Activated gamma-delta T cell treated with anti-CD3 and anti-CD28 coated beads, Interleukin-2, amount 50 U/mL, for 16 hours (primary cell): ENCODE measurements around the gene SLC22A17.

Experiments used
- DNase-seq: peaks from one replicate; pipeline ENCODE4 v3.0.0-alpha.2; 2020; ENCODE audit warnings: low read depth

Gene SLC22A17

DNA sequence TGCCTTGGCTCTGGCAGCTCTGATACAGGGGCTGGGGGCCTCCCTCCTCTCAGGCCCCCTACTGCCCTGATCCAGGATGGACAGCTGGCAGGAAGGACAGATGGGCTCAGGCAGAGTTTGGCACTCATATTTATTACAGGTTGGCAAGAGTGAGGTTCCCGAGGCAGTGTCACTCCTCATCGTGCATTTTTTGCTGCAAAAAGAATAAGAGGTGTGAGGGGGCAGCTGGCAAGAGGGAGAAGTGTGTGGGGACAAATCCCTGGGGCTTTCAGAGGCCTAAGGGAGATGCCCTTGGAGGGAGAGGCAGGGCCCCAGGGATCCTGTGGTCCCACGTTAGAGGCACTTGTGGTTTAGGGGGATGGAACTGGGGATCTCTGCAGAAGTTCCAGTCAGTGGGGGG, 29.2 kb upstream of the SLC22A17 start:
- no peak for DNase-seq

- DNase-seq: no peak
Measured at GRCh38 chr14:23380976-23381375, 28.3 kb upstream of the SLC22A17 start.

DNA sequence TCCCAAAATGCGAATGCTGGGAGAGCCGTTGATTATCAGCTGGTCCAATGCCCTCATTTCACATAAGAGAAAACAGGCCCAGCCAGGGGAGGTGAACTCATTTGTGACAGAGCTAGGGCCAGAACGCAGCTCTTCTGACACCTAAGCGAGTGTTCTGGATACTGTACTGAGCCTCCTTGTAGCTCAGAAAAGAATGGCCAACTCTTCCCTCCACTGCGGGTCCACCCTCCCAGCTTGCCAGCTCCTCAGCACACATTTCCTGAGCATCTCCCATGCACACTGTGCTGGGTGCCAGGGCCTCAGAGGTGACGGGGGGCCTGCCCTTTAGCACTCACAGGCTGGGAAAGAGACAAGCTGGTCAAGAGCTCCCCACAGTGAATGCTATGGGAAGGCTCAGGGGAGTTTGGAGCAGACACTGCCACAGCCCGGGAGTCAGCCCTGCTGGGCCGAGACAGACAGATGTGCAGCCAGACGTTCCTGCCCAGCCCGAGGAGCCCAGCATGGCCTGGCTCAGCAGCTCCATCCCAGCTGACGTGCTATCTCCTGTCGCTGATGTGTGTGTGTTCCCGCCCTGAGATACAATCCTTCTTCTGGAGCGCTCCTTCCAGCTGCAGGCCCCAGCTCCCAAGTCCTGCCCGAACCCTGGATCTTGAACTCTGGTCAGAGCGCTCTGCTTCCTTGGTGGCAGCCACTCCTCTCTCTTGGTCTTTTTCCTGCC, 27.7 kb upstream of the SLC22A17 start:
- DNase-seq: no peak

DNA sequence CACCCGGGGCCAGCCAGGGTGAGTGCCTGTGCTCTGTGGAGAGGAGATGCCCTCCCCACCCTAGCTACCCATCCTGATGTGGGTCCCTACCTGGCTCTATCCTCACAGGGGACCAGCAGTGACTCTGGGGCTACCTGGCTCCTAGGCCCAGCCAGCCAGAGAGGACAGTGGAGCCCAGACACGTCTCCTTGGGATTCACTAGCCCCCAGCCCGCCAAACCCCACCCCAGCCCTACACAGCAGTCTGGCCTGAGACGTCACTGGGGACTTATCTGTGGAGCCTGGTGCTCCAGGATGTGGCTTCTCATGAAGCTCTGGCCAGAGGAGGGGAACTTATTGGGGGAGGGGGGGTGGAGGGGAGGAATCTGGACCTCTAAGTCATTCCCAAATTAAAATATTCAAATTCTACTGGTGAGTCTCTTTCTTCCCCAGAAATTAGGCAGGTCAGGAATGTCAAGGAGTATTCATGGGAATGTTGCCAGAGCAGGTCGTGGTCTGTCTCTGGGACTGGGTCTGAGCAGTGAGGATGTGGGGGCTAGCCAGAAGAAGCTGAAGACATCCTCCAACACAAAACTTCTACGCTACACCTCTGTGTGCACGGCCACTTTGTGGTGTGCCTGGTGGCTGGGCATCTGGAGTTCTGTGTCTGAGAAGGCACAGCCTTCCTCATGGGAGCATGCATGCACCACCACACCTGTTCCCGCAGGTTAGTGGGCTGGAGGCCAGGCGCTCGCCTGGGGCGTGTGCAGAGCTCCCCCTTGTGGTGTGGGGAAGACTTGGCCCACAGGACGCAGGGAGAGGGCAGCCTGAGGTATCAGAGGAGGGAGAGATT, 26.9 kb upstream of the SLC22A17 start:
- DNase-seq: peak; percentile 46

DNA sequence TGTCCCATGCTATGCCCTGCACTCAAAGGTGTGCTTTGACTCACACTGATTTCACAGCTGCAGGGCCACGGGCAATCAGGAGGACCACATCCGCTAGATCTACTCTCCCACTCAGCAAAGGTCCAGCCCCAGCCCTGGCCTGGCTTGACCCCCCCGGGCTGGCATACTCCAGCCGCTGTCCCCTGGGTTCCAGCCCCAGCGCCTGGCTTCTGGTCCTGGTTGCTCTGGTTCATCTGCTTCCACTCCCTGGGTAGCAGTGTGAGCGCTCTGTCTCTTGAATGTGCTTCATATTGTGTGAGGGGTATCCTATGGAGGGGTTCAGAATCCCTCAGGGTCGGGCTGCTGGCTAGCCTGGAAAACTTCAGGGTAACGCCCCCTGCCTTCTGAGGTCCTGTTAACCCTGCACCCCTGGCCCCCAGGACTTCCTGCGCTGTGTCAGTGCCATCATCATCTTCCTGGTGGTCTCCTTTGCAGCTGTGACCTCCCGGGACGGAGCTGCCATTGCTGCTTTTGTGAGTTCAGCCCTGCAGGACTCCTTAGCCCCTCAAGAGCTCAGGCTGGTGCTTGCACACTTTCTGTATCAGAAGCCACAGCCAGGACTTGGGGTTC, 26.0 kb upstream of the SLC22A17 start:
- DNase-seq: no peak

DNA sequence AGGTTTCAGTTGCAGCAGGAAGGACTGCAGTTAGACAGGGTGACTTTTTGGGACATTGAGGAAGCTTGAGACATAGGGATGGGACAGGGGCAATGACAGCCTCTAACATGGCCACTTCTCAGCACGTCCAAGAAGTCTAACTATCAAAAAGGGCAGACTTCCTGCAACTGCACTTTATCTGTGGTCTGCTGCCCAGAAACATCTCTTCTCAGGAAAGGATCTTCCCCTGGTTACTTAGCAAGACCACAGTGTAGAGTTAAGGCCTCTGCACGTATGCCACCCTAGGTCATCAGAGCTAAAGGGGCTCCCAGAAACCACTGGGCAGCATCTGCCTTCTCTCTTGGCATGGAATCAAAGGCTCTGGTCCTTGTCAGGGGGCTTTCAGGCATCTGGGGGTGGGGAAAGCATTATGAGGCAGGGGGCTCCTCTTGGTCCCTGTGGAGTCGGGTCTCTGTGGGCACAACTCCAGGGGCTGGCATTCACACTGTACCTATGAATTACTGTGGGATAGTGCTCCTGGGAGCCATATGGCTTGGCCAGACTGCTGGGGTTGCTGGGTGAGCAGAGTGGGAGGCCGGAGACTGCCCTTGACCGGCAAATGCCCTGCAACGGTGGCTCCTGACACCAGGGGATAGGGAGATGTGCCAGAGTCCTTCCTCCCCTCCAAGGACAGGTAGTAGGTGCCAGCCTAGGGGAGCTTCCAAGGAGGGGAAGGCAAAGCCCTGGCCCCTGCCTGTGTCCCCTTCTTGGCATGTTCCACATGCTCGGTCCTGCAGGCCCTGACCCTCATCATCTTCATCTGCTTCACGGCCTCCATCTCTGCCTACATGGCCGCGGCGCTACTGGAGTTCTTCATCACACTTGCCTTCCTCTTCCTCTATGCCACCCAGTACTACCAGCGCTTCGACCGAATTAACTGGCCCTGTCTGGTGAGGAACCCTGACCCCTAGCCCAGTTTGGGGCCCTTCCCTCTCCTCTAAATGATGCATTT, 25.2 kb upstream of the SLC22A17 start:
- DNase-seq: no peak

DNA sequence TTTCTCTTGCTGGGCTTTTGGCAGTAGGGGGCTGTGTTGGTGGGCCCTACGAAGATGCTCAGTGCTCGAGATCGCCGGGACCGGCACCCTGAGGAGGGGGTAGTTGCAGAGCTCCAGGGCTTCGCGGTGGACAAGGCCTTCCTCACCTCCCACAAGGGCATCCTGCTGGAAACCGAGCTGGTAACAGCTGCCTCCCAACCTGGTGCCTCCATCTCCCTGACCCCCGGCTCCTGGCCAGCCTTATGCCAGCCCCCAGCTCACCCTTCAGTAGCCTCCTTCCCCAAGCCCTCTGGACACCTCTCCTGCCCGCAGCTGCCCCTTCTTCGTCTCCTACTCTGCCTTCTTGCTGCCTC, 24.5 kb upstream of the SLC22A17 start:
- no peak for DNase-seq

DNA sequence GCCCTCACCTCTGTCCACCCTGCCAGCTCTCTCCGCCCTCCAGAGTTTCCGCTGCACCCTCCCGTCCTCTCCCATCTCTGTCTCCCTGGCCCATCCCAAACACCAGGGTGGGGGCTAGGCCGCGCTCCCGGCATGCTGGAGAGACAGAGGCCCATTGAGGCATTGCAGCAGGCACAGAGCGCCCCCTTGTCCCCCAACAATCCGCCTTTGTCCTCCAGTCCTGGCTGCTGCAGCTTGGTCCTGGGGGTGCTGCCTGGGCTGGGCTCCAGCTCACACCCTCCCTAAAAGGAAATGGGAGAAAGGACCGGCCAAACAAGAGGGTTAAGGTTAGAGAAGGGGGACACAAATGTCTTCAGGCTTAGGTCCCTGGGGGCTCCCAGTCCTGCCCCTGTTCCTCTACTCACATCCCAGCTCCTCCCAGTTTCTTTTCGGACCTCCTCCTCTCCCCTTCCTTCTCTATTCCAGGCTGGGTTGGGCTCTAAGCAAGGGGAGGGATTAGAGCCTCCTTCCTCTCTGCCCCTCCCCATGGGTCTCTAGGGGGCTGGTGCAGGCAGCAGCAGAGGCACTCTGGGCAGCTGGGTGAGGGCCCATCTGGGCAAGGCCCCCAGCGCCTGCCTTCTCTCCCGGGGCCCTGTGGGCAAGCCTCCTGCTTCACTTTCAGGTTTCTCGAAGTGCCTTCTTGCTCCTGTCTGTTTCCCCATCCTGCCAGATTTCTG, 24.0 kb upstream of the SLC22A17 start, which contains the start of gene CMTM5:
CMTM5 (plus strand) TSS at position 565 of the 716 bp plus-strand sequence. CDS start 206 bp downstream, outside the sequence.
- no peak for DNase-seq

DNA sequence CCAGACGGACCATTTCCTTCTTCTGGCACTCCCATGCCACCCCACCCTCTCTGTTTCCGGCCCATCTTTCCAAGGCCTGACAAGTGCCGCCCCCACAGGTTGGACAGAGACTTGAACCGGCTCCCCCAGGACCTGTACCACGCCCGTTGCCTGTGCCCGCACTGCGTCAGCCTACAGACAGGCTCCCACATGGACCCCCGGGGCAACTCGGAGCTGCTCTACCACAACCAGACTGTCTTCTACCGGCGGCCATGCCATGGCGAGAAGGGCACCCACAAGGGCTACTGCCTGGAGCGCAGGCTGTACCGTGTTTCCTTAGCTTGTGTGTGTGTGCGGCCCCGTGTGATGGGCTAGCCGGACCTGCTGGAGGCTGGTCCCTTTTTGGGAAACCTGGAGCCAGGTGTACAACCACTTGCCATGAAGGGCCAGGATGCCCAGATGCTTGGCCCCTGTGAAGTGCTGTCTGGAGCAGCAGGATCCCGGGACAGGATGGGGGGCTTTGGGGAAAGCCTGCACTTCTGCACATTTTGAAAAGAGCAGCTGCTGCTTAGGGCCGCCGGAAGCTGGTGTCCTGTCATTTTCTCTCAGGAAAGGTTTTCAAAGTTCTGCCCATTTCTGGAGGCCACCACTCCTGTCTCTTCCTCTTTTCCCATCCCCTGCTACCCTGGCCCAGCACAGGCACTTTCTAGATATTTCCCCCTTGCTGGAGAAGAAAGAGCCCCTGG, 23.0 kb upstream of the SLC22A17 start:
- no peak for DNase-seq

DNA sequence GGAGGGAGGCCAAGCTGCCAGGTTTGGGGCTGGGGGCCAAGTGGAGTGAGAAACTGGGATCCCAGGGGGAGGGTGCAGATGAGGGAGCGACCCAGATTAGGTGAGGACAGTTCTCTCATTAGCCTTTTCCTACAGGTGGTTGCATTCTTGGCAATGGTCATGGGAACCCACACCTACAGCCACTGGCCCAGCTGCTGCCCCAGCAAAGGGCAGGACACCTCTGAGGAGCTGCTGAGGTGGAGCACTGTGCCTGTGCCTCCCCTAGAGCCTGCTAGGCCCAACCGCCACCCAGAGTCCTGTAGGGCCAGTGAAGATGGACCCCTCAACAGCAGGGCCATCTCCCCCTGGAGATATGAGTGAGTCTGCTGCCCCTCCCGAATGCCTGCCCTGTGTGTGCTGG, 20.4 kb upstream of the SLC22A17 start:
- DNase-seq: no peak

GRCh38 chr14:23372509-23372908, 19.8 kb upstream of the SLC22A17 start, which contains the start of gene IL25:
Gene IL25, plus strand, starts transcription at chr14:23372809.
- no peak for DNase-seq

DNA sequence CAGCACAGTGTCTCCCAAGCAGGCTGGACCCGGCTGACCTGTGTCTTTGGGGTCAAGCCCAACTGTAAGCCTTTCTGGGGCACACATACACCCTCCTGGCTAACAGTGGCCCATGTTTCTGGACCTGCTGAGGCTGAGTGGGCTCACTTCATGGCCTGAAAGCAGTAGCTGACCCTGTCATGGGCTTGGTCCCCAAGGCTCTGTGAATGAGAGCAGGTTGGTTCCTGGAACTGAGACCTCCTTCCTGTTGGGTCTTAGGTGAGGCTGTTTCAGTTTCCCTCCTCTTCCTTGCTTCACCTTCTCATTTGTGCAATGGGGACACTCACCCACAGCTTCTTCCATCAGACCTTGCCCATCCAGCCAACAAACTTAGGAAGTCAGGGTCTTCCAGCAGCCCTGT, 19.2 kb upstream of the SLC22A17 start:
- DNase-seq: no peak

DNA sequence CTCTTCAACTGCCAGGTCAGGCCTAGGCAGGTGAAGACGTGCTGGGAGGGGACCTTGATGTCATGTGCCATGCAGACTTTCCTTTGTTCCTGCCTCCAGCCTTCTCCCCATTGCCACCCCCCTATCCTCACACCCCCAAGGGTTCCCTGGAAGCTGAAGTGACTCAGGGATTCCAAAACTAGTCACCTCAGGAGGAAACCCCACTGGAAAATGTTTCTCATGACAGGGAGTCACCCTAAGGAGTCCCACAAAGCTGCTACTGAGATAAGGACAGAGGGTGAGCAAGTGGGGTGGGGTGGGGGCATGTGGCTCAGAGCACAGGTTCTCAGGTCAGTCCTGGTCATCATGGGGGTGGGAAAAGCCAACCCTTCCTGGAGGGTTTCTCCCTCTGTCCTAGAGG, 17.5 kb upstream of the SLC22A17 start:
- DNase-seq: no peak

- DNase-seq: no peak
Measured at GRCh38 chr14:23366426-23366921, 13.8 kb upstream of the SLC22A17 start.

- DNase-seq: no peak
Measured at GRCh38 chr14:23365732-23366425, 13.2 kb upstream of the SLC22A17 start.

GRCh38 chr14:23365036-23365731, 12.5 kb upstream of the SLC22A17 start, which contains the start of gene EFS:
Gene EFS, minus strand, starts transcription at chr14:23365172. Its CDS starts 147 bp downstream, at chr14:23365025.
- DNase-seq: no peak

GRCh38 chr14:23364164-23365035, 11.7 kb upstream of the SLC22A17 start:
- DNase-seq: no peak

- no peak for DNase-seq
Measured at GRCh38 chr14:23362200-23362599, 9.5 kb upstream of the SLC22A17 start.
